HL-60 (cell line): ENCODE results near the gene MRPS10.

Experiments used
- DNase-seq, 2 experiments: peaks; one replicate each; pipeline ENCODE4 v3.0.0-alpha.2; 2010 to 2020; ENCODE audit warnings: low read depth in 1 of 2, low spot score in 1 of 2
- H3K27ac ChIP-seq: fragments of 250-450 bp; sonication (Bioruptor Pico); replicated peaks from 2 replicates; pipeline ENCODE4 v1.5.1; 2020; ENCODE audit warnings: mild to moderate bottlenecking, moderate library complexity
- H3K27me3 ChIP-seq: fragments of 250-450 bp; sonication (Bioruptor Pico); 2 replicates; pipeline ENCODE4 v1.5.1; 2021; ENCODE audit warnings: mild to moderate bottlenecking, moderate library complexity; ENCODE audit not compliant: insufficient read depth, poor library complexity, severe bottlenecking
- H3K4me3 ChIP-seq: replicated peaks from 2 replicates; pipeline ENCODE4 v1.5.1; 2011; ENCODE audit warnings: mild to moderate bottlenecking, control low read depth, low read length; ENCODE audit not compliant: insufficient read depth
- GABPA ChIP-seq: IDR thresholded peaks from 2 replicates; pipeline ENCODE4 v1.6.1; 2012; ENCODE audit warnings: low read depth
- POLR2AphosphoS5 ChIP-seq: IDR thresholded peaks from 2 replicates; pipeline ENCODE4 v1.6.1; 2012; ENCODE audit warnings: low read depth
- REST ChIP-seq: IDR thresholded peaks from 2 replicates; pipeline ENCODE4 v1.6.1; 2012; ENCODE audit warnings: low read depth; ENCODE audit not compliant: insufficient replicate concordance
- SPI1 ChIP-seq: IDR thresholded peaks from 2 replicates; pipeline ENCODE4 v1.6.1; 2012; ENCODE audit warnings: low read depth, mild to moderate bottlenecking, borderline replicate concordance
- TF ChIP-seq, protein P1 (sequence below): IDR thresholded peaks from one replicate; pipeline ENCODE4 v1.5.1; 2011; ENCODE audit warnings: low read length, control low read depth, inconsistent platforms; ENCODE audit not compliant: insufficient read depth

Gene MRPS10

DNA sequence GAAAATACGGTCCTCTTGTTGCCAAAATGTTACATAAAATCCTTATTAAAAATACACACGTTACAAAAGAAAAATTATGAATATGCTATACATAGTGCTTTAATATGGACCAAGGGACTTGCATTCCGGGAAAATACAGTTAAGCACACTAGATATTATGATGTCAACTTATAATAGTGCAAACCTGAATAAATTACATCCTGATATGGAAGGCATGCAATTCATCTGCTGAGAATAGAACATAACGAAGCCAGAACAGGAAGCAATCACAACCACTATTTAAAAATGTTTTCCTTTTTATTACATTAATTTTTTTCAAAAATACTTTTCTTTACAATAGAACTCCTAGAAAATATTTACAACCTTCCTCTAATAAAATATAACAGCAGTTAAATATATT lies 7.8 kb upstream of the MRPS10 start:
- TF ChIP-seq REST, result no peak
- TF ChIP-seq, protein P1, sequence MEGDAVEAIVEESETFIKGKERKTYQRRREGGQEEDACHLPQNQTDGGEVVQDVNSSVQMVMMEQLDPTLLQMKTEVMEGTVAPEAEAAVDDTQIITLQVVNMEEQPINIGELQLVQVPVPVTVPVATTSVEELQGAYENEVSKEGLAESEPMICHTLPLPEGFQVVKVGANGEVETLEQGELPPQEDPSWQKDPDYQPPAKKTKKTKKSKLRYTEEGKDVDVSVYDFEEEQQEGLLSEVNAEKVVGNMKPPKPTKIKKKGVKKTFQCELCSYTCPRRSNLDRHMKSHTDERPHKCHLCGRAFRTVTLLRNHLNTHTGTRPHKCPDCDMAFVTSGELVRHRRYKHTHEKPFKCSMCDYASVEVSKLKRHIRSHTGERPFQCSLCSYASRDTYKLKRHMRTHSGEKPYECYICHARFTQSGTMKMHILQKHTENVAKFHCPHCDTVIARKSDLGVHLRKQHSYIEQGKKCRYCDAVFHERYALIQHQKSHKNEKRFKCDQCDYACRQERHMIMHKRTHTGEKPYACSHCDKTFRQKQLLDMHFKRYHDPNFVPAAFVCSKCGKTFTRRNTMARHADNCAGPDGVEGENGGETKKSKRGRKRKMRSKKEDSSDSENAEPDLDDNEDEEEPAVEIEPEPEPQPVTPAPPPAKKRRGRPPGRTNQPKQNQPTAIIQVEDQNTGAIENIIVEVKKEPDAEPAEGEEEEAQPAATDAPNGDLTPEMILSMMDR, result no peak
- no peak for TF ChIP-seq GABPA
- no peak for TF ChIP-seq POLR2AphosphoS5
- no peak for TF ChIP-seq SPI1
- DNase-seq, result no peak
- Histone ChIP-seq H3K4me3 (no peak overlapping the region), H3K27ac (no peak overlapping the region), H3K27me3 (no peaks in the 10 kb centered on the region)

GRCh38 chr6:42225029-42225339 lies 7.3 kb upstream of the MRPS10 start:
- no peak for TF ChIP-seq POLR2AphosphoS5
- TF ChIP-seq SPI1, result no peak
- no peak for DNase-seq
- no peak overlapping the region for H3K4me3 ChIP-seq
- no peaks in the 10 kb centered on the region for H3K27me3 ChIP-seq
- H3K27ac ChIP-seq, result no peak overlapping the region

DNA sequence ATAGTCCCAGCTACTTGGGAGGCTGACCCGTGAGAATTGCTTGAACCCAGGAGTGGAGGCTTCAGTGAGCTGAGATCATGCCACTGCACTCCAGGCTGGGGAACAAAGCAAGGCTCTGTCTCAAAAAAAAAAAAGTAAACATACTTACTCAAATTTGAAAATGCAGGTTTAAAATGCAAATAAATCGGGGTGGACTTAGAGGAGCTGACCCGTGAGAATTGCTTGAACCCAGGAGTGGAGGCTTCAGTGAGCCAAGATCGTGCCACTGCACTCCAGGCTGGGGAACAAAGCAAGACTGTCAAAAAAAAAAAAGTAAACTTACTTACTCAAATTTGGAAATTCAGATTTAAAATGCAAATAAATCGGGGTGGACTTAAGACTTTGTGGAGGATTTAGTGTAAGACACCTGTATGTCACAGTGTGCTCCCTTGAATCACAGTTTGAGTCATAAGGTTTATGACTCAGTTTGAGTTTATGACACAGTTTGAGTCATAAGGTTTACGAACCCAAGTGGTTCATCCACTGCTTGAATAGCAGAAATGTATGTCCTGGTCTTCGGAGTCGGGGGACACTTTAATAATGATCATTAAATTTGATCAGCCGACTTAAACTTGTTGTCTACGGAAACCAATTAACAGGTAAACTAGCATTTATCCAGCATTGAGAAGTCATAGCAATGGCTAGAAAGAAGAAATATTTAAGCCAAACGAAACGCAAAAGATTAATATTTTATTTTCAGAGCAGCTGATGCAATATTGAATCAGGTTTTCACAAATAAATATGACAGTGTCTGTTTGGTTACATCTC lies 6.8 kb upstream of the MRPS10 start:
- Histone ChIP-seq H3K27me3 (no peaks in the 10 kb centered on the region), H3K4me3 (no peak overlapping the region), H3K27ac (no peak overlapping the region)
- TF ChIP-seq SPI1 (no peak), REST (no peak), POLR2AphosphoS5 (no peak), GABPA (no peak)
- TF ChIP-seq, protein P1, result no peak
- no peak for DNase-seq

DNA sequence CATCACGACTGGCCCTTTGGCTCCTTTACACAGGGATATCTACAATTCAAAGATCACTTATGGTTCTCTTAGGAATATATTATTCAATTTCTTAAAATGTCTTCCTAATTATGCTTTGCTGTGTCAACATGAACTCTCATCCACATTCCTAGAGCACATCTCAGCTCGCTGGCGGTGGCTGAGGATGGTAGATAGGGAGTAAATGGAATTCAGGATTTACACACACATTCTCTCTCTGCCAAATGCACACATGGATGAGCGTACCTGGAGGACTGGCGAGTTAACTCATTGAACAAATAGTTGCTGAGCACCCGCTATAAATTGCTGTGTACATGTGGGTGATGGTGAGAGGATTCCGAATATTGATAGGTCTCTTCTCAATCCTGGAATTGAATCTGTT lies 4.8 kb upstream of the MRPS10 start:
- no peak for DNase-seq
- Histone ChIP-seq H3K4me3 (no peak overlapping the region), H3K27ac (no peak overlapping the region), H3K27me3 (no peaks in the 10 kb centered on the region)
- no peak for TF ChIP-seq GABPA
- TF ChIP-seq REST, result no peak
- TF ChIP-seq, protein P1, result no peak
- TF ChIP-seq POLR2AphosphoS5, result no peak
- no peak for TF ChIP-seq SPI1
